GM12865 (cell line): Measurements from ENCODE around the gene BANP.
"Not testable (repeated sequence)": the region's sequence is repeated elsewhere in the genome, so short reads cannot be mapped to it uniquely, and the experiment has no call there.

Source experiments
- DNase-seq: peaks from one replicate; pipeline ENCODE4 v3.0.0; 2010; ENCODE audit warnings: low read depth
- H3K4me3 ChIP-seq: 2 replicates; pipeline ENCODE4 v1.5.1; 2011; ENCODE audit warnings: mild to moderate bottlenecking, low read depth, low read length, control low read depth
- CTCF ChIP-seq: IDR thresholded peaks from 2 replicates; pipeline ENCODE4 v1.5.1; 2011; ENCODE audit warnings: low read length, control low read depth, low read depth, inconsistent platforms; ENCODE audit not compliant: insufficient read depth; ENCODE audit errors: missing control alignments

Gene BANP

GRCh38 chr16:88103581-88104188, 152.5 kb downstream of the BANP start:
- TF ChIP-seq CTCF = no peak
- H3K4me3 ChIP-seq = no peak overlapping the region
- no peak for DNase-seq

GRCh38 chr16:88104363-88104762, 153.1 kb downstream of the BANP start:
- H3K4me3 ChIP-seq, DNase-seq: not testable (repeated sequence)

DNA sequence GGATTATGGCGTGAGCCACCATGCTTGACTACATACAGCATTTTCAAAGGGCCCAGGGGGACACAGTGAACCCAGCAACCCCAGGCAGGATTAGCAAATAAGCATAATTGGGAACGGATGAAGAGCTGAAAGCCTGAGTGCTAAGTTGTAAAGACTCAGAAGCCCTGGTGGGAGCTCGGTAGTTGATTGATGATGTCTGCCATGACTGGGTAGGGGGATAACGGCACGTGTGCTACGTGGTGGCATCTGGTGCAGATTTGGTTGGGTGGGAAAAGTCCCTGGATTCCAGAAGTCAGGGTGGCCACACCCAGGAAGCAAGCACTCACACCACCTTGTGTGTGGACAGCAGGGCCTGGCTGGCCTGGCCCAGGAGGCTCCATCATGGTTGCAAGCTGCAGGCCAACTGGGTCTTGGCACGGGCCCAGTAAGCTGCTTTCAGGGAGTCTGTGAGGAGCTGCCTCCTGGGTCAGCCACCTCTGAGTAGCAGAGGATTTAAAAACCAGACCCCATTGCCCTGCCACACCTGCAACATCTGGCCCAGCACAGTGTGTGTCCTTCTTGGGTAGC, 154.4 kb downstream of the BANP start:
- not testable (repeated sequence) for H3K4me3 ChIP-seq, DNase-seq

- not testable (repeated sequence) for DNase-seq, H3K4me3 ChIP-seq
Measured at GRCh38 chr16:88106566-88106965, 155.3 kb downstream of the BANP start.

GRCh38 chr16:88108762-88109161, 157.5 kb downstream of the BANP start:
- H3K4me3 ChIP-seq = no peak overlapping the region
- no peak for DNase-seq
- no peak for TF ChIP-seq CTCF

- DNase-seq, H3K4me3 ChIP-seq: not testable (repeated sequence)
Measured at GRCh38 chr16:88109726-88110621, 158.7 kb downstream of the BANP start.

- not testable (repeated sequence) for H3K4me3 ChIP-seq, DNase-seq
Measured at GRCh38 chr16:88110875-88111494, 159.8 kb downstream of the BANP start.

- not testable (repeated sequence) for DNase-seq, H3K4me3 ChIP-seq
Measured at GRCh38 chr16:88111976-88112375, 160.7 kb downstream of the BANP start.

GRCh38 chr16:88113545-88114045, 162.4 kb downstream of the BANP start:
- H3K4me3 ChIP-seq = no peak overlapping the region
- no peak for TF ChIP-seq CTCF
- DNase-seq = no peak

DNA sequence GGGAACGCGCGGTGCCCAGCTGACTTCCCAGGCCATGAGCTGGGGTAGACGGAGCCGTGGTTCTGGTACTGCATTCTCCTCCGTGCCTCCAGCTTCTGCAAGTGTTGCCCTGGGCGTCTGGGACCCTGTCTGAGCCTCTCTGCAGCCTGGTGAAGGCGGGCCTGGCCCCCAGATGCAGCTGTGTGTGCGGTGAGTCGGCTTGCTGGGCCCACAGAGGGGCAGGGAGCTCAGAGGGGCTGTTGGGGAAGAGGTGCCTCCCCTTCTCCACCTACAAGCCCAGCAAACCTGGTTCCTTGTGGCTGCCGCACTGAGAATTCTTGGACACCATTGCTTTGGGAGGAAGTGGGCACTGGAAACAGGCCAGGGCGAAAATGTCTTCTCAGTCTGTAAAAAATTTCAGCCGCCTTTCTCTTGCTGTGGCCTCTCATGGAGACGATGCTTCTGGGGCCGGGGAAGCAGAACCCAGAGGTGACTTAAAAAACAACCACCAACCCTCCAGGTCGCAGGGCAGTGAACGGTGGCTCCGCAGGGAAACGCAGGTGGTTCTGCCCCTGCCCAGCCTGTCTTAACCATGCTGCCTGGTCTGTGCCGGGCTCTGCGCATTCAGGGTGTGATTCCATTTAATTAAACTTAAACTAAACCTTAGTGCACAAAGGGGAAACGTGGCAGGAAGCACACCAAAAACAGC, 163.5 kb downstream of the BANP start:
- DNase-seq, H3K4me3 ChIP-seq: not testable (repeated sequence)
